Measurements from ENCODE around the gene WDR87. TPM values are rescaled to one million over a fixed set of nuclear protein-coding genes. Genes with fewer than 3 reads are reported as not detected.

WDR87 gene
- total and polyA plus RNA-seq, 8 donors = 0.03 to 0.06 (median 0.04) TPM; not detected in 4

GRCh38 chr19:37953171-37953917, 47.0 kb upstream of the WDR87 start:
- H3K27ac ChIP-seq = no peak overlapping the region
- peaks cover 0 to 4% of the 10 kb centered on the region in 2 donors for H3K4me1 ChIP-seq
- ATAC-seq (no peak), DNase-seq (no peak)
- no peaks in the 10 kb centered on the region for H3K36me3 ChIP-seq
- H3K9me3 ChIP-seq = no peaks in the 10 kb centered on the region
- H3K4me3 ChIP-seq = no peak overlapping the region
- TF ChIP-seq CTCF (IDR thresholded peaks at IDR 0.05) = no peak
- H3K27me3 ChIP-seq = no peaks in the 10 kb centered on the region
- intact Hi-C loops (cut with DNase I) = no loop called here

- no peaks in the 10 kb centered on the region for H3K9me3 ChIP-seq
- ATAC-seq (no peak), DNase-seq (no peak)
- no peaks in the 10 kb centered on the region for H3K36me3 ChIP-seq
- no peak overlapping the region for H3K27ac ChIP-seq
- H3K27me3 ChIP-seq = no peaks in the 10 kb centered on the region
- H3K4me1 ChIP-seq = peaks cover 0 to 8% of the 10 kb centered on the region in 2 donors
- no peak for TF ChIP-seq CTCF (IDR thresholded peaks at IDR 0.05)
- intact Hi-C loops (cut with DNase I) = no loop called here
- H3K4me3 ChIP-seq = no peak overlapping the region
Observed at GRCh38 chr19:37951816-37952210, 45.4 kb upstream of the WDR87 start.

DNA sequence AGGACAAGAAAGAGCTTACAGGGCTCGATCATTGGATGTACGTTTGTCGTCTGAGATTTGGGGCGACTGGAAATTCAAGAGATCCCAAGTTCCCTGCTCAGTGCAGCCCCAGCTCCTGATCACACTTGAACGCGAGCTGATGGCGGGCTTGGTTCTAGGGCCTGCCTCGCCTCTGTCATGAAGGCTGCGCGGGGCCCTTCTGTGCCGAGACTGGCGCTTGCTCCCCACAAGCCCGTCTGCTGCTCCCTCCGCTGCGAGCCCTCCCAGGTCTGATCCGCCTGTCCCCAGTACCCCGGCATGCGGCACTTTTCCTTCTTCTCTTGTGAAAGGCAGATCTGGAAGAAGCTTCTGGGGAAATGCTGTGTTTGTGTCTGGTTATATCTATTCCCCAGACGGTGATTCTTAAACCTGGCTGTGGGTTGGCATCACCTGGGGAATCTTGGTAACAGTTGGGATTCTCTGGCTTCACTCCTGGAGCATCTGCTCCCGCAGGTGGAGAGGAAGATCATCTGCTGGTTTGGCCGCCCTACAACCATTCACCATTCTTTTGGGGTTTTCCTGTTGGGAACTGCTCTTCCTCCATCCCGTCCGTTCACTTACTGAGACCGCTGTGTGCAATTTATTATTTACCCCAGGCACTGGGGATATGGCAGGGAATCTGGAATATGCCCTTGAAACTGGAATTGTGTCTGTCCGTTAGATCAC, 44.2 kb upstream of the WDR87 start:
- ATAC-seq = no peak

DNA sequence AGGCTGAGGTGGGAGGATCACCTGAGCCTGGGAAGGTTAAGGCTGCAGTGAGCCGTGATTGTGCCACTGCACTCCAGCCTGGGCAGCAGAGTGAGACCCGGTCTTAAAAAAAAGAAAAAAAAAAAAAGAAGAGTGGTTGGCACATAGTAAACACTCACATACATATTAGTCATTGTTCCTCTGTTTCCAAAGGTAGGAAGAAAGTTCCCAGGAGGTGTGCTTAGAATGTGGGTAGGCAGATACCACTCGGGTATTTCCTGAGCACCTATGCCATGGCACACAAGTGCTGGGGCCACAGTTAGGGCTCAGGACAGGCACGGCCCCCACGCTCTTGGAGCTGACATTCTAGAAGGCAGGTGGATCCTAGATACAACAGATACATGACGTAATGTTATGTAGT, 42.0 kb upstream of the WDR87 start:
- no peaks in the 10 kb centered on the region for H3K27me3 ChIP-seq
- DNase-seq (no peak), ATAC-seq (peak; percentile 85)
- no peak for TF ChIP-seq CTCF (IDR thresholded peaks at IDR 0.05)
- no peak overlapping the region for H3K4me3 ChIP-seq
- intact Hi-C loops (cut with DNase I) = no loop called here
- H3K9me3 ChIP-seq = no peaks in the 10 kb centered on the region
- peaks cover 0 to 8% of the 10 kb centered on the region in 2 donors for H3K4me1 ChIP-seq
- no peaks in the 10 kb centered on the region for H3K36me3 ChIP-seq
- no peak overlapping the region for H3K27ac ChIP-seq

More for the DNA sequence above, 44.2 kb upstream of the WDR87 start:
- Histone ChIP-seq H3K4me3 (no peak overlapping the region), H3K4me1 (peaks cover 0 to 8% of the 10 kb centered on the region in 2 donors), H3K9me3 (no peaks in the 10 kb centered on the region), H3K27ac (no peak overlapping the region), H3K27me3 (no peaks in the 10 kb centered on the region), H3K36me3 (no peaks in the 10 kb centered on the region)
- intact Hi-C loops (cut with DNase I) = no loop called here
- DNase-seq = no peak
- TF ChIP-seq CTCF (IDR thresholded peaks at IDR 0.05) = no peak

GRCh38 chr19:37947778-37948177, 41.4 kb upstream of the WDR87 start:
- intact Hi-C loops (cut with DNase I) = no loop called here
- Histone ChIP-seq H3K9me3 (no peaks in the 10 kb centered on the region), H3K4me3 (no peak overlapping the region), H3K27me3 (no peaks in the 10 kb centered on the region), H3K36me3 (no peaks in the 10 kb centered on the region), H3K4me1 (peaks cover 0 to 8% of the 10 kb centered on the region in 2 donors), H3K27ac (no peak overlapping the region)
- TF ChIP-seq CTCF (IDR thresholded peaks at IDR 0.05) = no peak
- no peak for DNase-seq
- ATAC-seq = no peak
